Stimulated activated memory B cell treated with anti-CD40 and anti-IgM and Interleukin-4, amounts not matched to agents 10 μg/mL and 1 μg/mL and 100 μg/mL, for 72 hours (primary cell): ENCODE results near the gene NUTM1.

Experiments used
- ATAC-seq: fragments of 150-1000 bp; cut with Tn5 transposase; 2 replicates; pipeline ENCODE4 v1.10.0; 2021
- H3K27ac Mint-ChIP-seq: one replicate; pipeline ENCODE4 v1.8.0; 2022; ENCODE audit warnings: mild to moderate bottlenecking, mixed read lengths
- H3K27me3 Mint-ChIP-seq: one replicate; pipeline ENCODE4 v1.8.0; 2022; ENCODE audit warnings: mixed read lengths
- H3K36me3 Mint-ChIP-seq: one replicate; pipeline ENCODE4 v1.8.0; 2022; ENCODE audit warnings: mixed read lengths
- H3K4me1 Mint-ChIP-seq: one replicate; pipeline ENCODE4 v1.8.0; 2022; ENCODE audit warnings: mixed read lengths
- H3K4me3 Mint-ChIP-seq: one replicate; pipeline ENCODE4 v1.8.0; 2022; ENCODE audit warnings: mild to moderate bottlenecking, moderate library complexity, mixed read lengths
- H3K9me3 Mint-ChIP-seq: one replicate; pipeline ENCODE4 v1.8.0; 2022; ENCODE audit warnings: mixed read lengths

Gene NUTM1

GRCh38 chr15:34342737-34343575, at the start of gene NUTM1, which contains the start of gene NOP10:
Gene NUTM1 (plus strand): TSS chr15:34343315. CDS start chr15:34343697, 382 bp downstream.
Gene NOP10 (minus strand): TSS chr15:34343136. CDS start chr15:34343073, 63 bp downstream.
- H3K4me3 Mint-ChIP-seq, result no peak within 1 kb of the TSS
- peaks cover 15% of the 10 kb centered on the region for H3K36me3 Mint-ChIP-seq
- H3K4me1 Mint-ChIP-seq, result peaks cover 19% of the 10 kb centered on the region
- no peak within 1 kb of the TSS for H3K27ac Mint-ChIP-seq
- no peaks in the 10 kb centered on the region for H3K9me3 Mint-ChIP-seq
- peak; percentile 93 for ATAC-seq
- H3K27me3 Mint-ChIP-seq, result no peaks in the 10 kb centered on the region

GRCh38 chr15:34297059-34297458, 46.1 kb upstream of the NUTM1 start:
- H3K27ac Mint-ChIP-seq, result peak overlapping the region; percentile 21
- H3K36me3 Mint-ChIP-seq, result peaks cover 30% of the 10 kb centered on the region
- no peaks in the 10 kb centered on the region for H3K9me3 Mint-ChIP-seq
- H3K27me3 Mint-ChIP-seq, result no peaks in the 10 kb centered on the region
- no peak overlapping the region for H3K4me3 Mint-ChIP-seq
- H3K4me1 Mint-ChIP-seq, result peaks cover 51% of the 10 kb centered on the region
- ATAC-seq, result no peak

- H3K36me3 Mint-ChIP-seq, result peaks cover 49% of the 10 kb centered on the region
- no peak overlapping the region for H3K4me3 Mint-ChIP-seq
- no peak overlapping the region for H3K27ac Mint-ChIP-seq
- H3K4me1 Mint-ChIP-seq, result peaks cover 74% of the 10 kb centered on the region
- ATAC-seq, result no peak
- H3K27me3 Mint-ChIP-seq, result no peaks in the 10 kb centered on the region
- no peaks in the 10 kb centered on the region for H3K9me3 Mint-ChIP-seq
These were observed 42.1 kb upstream of the NUTM1 start for GRCh38 chr15:34301058-34301457.

GRCh38 chr15:34304613-34305012, 38.5 kb upstream of the NUTM1 start:
- ATAC-seq, result no peak
- no peak overlapping the region for H3K4me3 Mint-ChIP-seq
- H3K36me3 Mint-ChIP-seq, result peaks cover 47% of the 10 kb centered on the region
- no peaks in the 10 kb centered on the region for H3K27me3 Mint-ChIP-seq
- no peaks in the 10 kb centered on the region for H3K9me3 Mint-ChIP-seq
- H3K4me1 Mint-ChIP-seq, result peaks cover 70% of the 10 kb centered on the region
- H3K27ac Mint-ChIP-seq, result no peak overlapping the region

- no peak overlapping the region for H3K4me3 Mint-ChIP-seq
- no peaks in the 10 kb centered on the region for H3K9me3 Mint-ChIP-seq
- H3K4me1 Mint-ChIP-seq, result peaks cover 41% of the 10 kb centered on the region
- no peaks in the 10 kb centered on the region for H3K27me3 Mint-ChIP-seq
- ATAC-seq, result no peak
- H3K27ac Mint-ChIP-seq, result no peak overlapping the region
- H3K36me3 Mint-ChIP-seq, result peaks cover 43% of the 10 kb centered on the region
These were observed 31.6 kb upstream of the NUTM1 start for GRCh38 chr15:34311563-34311962.

GRCh38 chr15:34314491-34315490, 28.3 kb upstream of the NUTM1 start:
- Mint-ChIP-seq H3K27ac (no peak overlapping the region), H3K27me3 (no peaks in the 10 kb centered on the region), H3K36me3 (peaks cover 35% of the 10 kb centered on the region), H3K4me1 (peaks cover 48% of the 10 kb centered on the region), H3K4me3 (no peak overlapping the region), H3K9me3 (no peaks in the 10 kb centered on the region)
- ATAC-seq, result no peak

GRCh38 chr15:34318277-34319079, 24.6 kb upstream of the NUTM1 start:
- H3K27me3 Mint-ChIP-seq, result no peaks in the 10 kb centered on the region
- no peaks in the 10 kb centered on the region for H3K9me3 Mint-ChIP-seq
- peak overlapping the region; percentile 96 for H3K4me3 Mint-ChIP-seq
- H3K4me1 Mint-ChIP-seq, result peaks cover 64% of the 10 kb centered on the region
- peak; percentile 70 for ATAC-seq
- peak overlapping the region; percentile 94 for H3K27ac Mint-ChIP-seq
- peaks cover 23% of the 10 kb centered on the region for H3K36me3 Mint-ChIP-seq

GRCh38 chr15:34323217-34323616, 19.9 kb upstream of the NUTM1 start:
- H3K9me3 Mint-ChIP-seq, result no peaks in the 10 kb centered on the region
- no peak overlapping the region for H3K4me3 Mint-ChIP-seq
- peaks cover 67% of the 10 kb centered on the region for H3K4me1 Mint-ChIP-seq
- ATAC-seq, result no peak
- peaks cover 5% of the 10 kb centered on the region for H3K36me3 Mint-ChIP-seq
- H3K27me3 Mint-ChIP-seq, result no peaks in the 10 kb centered on the region
- no peak overlapping the region for H3K27ac Mint-ChIP-seq

- H3K36me3 Mint-ChIP-seq, result peaks cover 5% of the 10 kb centered on the region
- peak overlapping the region; percentile 53 for H3K27ac Mint-ChIP-seq
- H3K4me1 Mint-ChIP-seq, result peaks cover 69% of the 10 kb centered on the region
- H3K4me3 Mint-ChIP-seq, result no peak overlapping the region
- H3K27me3 Mint-ChIP-seq, result no peaks in the 10 kb centered on the region
- no peaks in the 10 kb centered on the region for H3K9me3 Mint-ChIP-seq
- no peak for ATAC-seq
These were observed 18.2 kb upstream of the NUTM1 start for GRCh38 chr15:34324933-34325332.

- peaks cover 69% of the 10 kb centered on the region for H3K4me1 Mint-ChIP-seq
- H3K4me3 Mint-ChIP-seq, result no peak overlapping the region
- ATAC-seq, result no peak
- H3K9me3 Mint-ChIP-seq, result no peaks in the 10 kb centered on the region
- H3K36me3 Mint-ChIP-seq, result peaks cover under 1% of the 10 kb centered on the region
- peak overlapping the region; percentile 53 for H3K27ac Mint-ChIP-seq
- no peaks in the 10 kb centered on the region for H3K27me3 Mint-ChIP-seq
These were observed 17.7 kb upstream of the NUTM1 start for GRCh38 chr15:34325368-34325767.

- Mint-ChIP-seq H3K27me3 (no peaks in the 10 kb centered on the region), H3K4me3 (peak overlapping the region; percentile 34), H3K4me1 (peaks cover 67% of the 10 kb centered on the region), H3K36me3 (peaks cover 6% of the 10 kb centered on the region), H3K9me3 (no peaks in the 10 kb centered on the region), H3K27ac (peak overlapping the region; percentile 96)
- no peak for ATAC-seq
These were observed 15.2 kb upstream of the NUTM1 start for GRCh38 chr15:34327906-34328305.

- H3K4me1 Mint-ChIP-seq, result peaks cover 72% of the 10 kb centered on the region
- H3K9me3 Mint-ChIP-seq, result no peaks in the 10 kb centered on the region
- no peak overlapping the region for H3K4me3 Mint-ChIP-seq
- H3K27ac Mint-ChIP-seq, result peak overlapping the region; percentile 96
- H3K36me3 Mint-ChIP-seq, result peaks cover 6% of the 10 kb centered on the region
- H3K27me3 Mint-ChIP-seq, result no peaks in the 10 kb centered on the region
- ATAC-seq, result no peak
These were observed 14.1 kb upstream of the NUTM1 start for GRCh38 chr15:34329006-34329405.

GRCh38 chr15:34330279-34330678, 12.8 kb upstream of the NUTM1 start:
- Mint-ChIP-seq H3K4me1 (peaks cover 74% of the 10 kb centered on the region), H3K4me3 (peak overlapping the region; percentile 42), H3K9me3 (no peaks in the 10 kb centered on the region), H3K27ac (peak overlapping the region; percentile 96), H3K36me3 (peaks cover 6% of the 10 kb centered on the region), H3K27me3 (no peaks in the 10 kb centered on the region)
- no peak for ATAC-seq

- Mint-ChIP-seq H3K27ac (peak overlapping the region; percentile 96), H3K27me3 (no peaks in the 10 kb centered on the region), H3K4me3 (peak overlapping the region; percentile 1), H3K4me1 (peaks cover 80% of the 10 kb centered on the region), H3K9me3 (no peaks in the 10 kb centered on the region), H3K36me3 (peaks cover 6% of the 10 kb centered on the region)
- ATAC-seq, result no peak
These were observed 11.3 kb upstream of the NUTM1 start for GRCh38 chr15:34331809-34332208.
